CD14-positive monocyte (primary cell): ENCODE data around the gene CCDC54. TPM values are rescaled to one million over a fixed set of nuclear protein-coding genes. Genes with fewer than 3 reads are reported as not detected.

Experiments used
- DNase-seq, 3 donors: peaks; one replicate each; pipeline ENCODE4 v3.0.0-alpha.2; 2011 to 2022
- H2AFZ ChIP-seq: 2 replicates; pipeline ENCODE4 v1.6.0; 2012; ENCODE audit warnings: mild to moderate bottlenecking, low read depth, low read length, inconsistent platforms; ENCODE audit not compliant: insufficient read depth, poor library complexity, severe bottlenecking
- H3K27ac ChIP-seq, 2 donors: 1 replicate in 1 of 2; 2 replicates in 1 of 2; pipeline ENCODE4 v1.5.1; 2012 to 2013; ENCODE audit warnings: low read length in 2 of 2, control low read depth in 1 of 2, inconsistent platforms in 1 of 2, low read depth in 1 of 2, mild to moderate bottlenecking in 1 of 2
- H3K27me3 ChIP-seq, 2 donors: one replicate each; pipeline versions ENCODE4 v1.6.0 to v1.6.1; 2011 to 2013; ENCODE audit warnings: low read length in 2 of 2; ENCODE audit not compliant: control insufficient read depth in 2 of 2, insufficient read depth in 2 of 2
- H3K36me3 ChIP-seq, 2 donors: replicated peaks in 1 of 2; 1 replicate in 1 of 2; 2 replicates in 1 of 2; pipeline versions ENCODE4 v1.5.1 to v1.6.1; 2012 to 2013; ENCODE audit warnings: low read length in 2 of 2, control low read depth in 1 of 2, inconsistent platforms in 1 of 2, mild to moderate bottlenecking in 1 of 2; ENCODE audit not compliant: insufficient read depth in 2 of 2, control insufficient read depth in 1 of 2
- H3K4me1 ChIP-seq, 2 donors: 1 replicate in 1 of 2; 2 replicates in 1 of 2; pipeline versions ENCODE4 v1.5.1 to v1.6.1; 2012 to 2013; ENCODE audit warnings: low read length in 2 of 2, control low read depth in 1 of 2, inconsistent platforms in 1 of 2, mild to moderate bottlenecking in 1 of 2, moderate library complexity in 1 of 2; ENCODE audit not compliant: insufficient read depth in 2 of 2, control insufficient read depth in 1 of 2
- H3K4me2 ChIP-seq: replicated peaks from 2 replicates; pipeline ENCODE3; 2012; ENCODE audit warnings: low read length, moderate library complexity, mild to moderate bottlenecking; ENCODE audit not compliant: poor library complexity, severe bottlenecking; ENCODE audit errors: extremely low read depth
- H3K4me3 ChIP-seq, 3 experiments: fragments of 200-600 bp in 1 of 3; sonication (generic) in 1 of 3; replicated peaks in 1 of 3; 1 replicate in 2 of 3; 2 replicates in 1 of 3; pipeline ENCODE4 v1.5.1; 2011 to 2013; ENCODE audit warnings: low read length in 3 of 3, mild to moderate bottlenecking in 3 of 3, control low read depth in 2 of 3, low read depth in 2 of 3, inconsistent platforms in 1 of 3, moderate library complexity in 1 of 3
- H3K79me2 ChIP-seq: 2 replicates; pipeline ENCODE4 v1.6.0; 2012; ENCODE audit warnings: mild to moderate bottlenecking, control low read depth, inconsistent platforms, low read length, moderate library complexity; ENCODE audit not compliant: insufficient read depth
- H3K9ac ChIP-seq: 2 replicates; pipeline ENCODE4 v1.6.0; 2017; ENCODE audit warnings: low read length, mild to moderate bottlenecking; ENCODE audit not compliant: insufficient read depth, poor library complexity, severe bottlenecking
- H3K9me3 ChIP-seq, 2 donors: replicated peaks in 1 of 2; 1 replicate in 1 of 2; 2 replicates in 1 of 2; pipeline versions ENCODE4 v1.5.1 to v1.6.1; 2012 to 2013; ENCODE audit warnings: low read length in 2 of 2, control low read depth in 1 of 2; ENCODE audit not compliant: control insufficient read depth in 1 of 2, insufficient read depth in 1 of 2
- H4K20me1 ChIP-seq: 2 replicates; pipeline ENCODE4 v1.6.0; 2012; ENCODE audit warnings: mild to moderate bottlenecking, low read length, control low read depth, moderate library complexity; ENCODE audit not compliant: insufficient read depth
- H3K27ac Mint-ChIP-seq, 7 donors: one replicate each; pipeline ENCODE4 v1.8.0; 2020; ENCODE audit warnings: mild to moderate bottlenecking in 7 of 7, mixed read lengths in 7 of 7, moderate library complexity in 6 of 7, inconsistent platforms in 2 of 7
- H3K27me3 Mint-ChIP-seq, 3 donors: one replicate each; pipeline ENCODE4 v1.8.0; 2021 to 2022; ENCODE audit warnings: low read depth in 3 of 3, mild to moderate bottlenecking in 3 of 3, mixed read lengths in 3 of 3, moderate library complexity in 3 of 3, inconsistent platforms in 1 of 3
- H3K36me3 Mint-ChIP-seq, 2 donors: one replicate each; pipeline ENCODE4 v1.8.0; 2020; ENCODE audit warnings: mixed read lengths in 2 of 2, inconsistent platforms in 1 of 2, mild to moderate bottlenecking in 1 of 2
- H3K4me1 Mint-ChIP-seq: one replicate; pipeline ENCODE4 v1.8.0; 2020; ENCODE audit warnings: mild to moderate bottlenecking, mixed read lengths
- H3K4me3 Mint-ChIP-seq, 2 donors: one replicate each; pipeline ENCODE4 v1.8.0; 2020; ENCODE audit warnings: mild to moderate bottlenecking in 2 of 2, mixed read lengths in 2 of 2, moderate library complexity in 1 of 2
- H3K9me3 Mint-ChIP-seq, 7 donors: one replicate each; pipeline ENCODE4 v1.8.0; 2020 to 2022; ENCODE audit warnings: mixed read lengths in 7 of 7, mild to moderate bottlenecking in 6 of 7, moderate library complexity in 6 of 7, inconsistent platforms in 2 of 7
- CTCF ChIP-seq: fragments of 200-600 bp; IDR thresholded peaks from one replicate; pipeline ENCODE4 v1.8.0; 2022; ENCODE audit warnings: antibody characterized with exemption, mild to moderate bottlenecking
- WGBS: methylation state at CpG from one replicate; pipeline ENCODE4 v1.1.5; 2013; ENCODE audit warnings: missing lambda C conversion rate; ENCODE audit not compliant: insufficient coverage; 5-methylcytosine and 5-hydroxymethylcytosine counted together
- intact Hi-C, 2 donors: fragments of 100-400 bp; cut with micrococcal nuclease; formaldehyde crosslinking; loops; one replicate each; pipeline versions ENCODE4 v1.15.0 to v1.15.1; 2023
- polyA plus RNA-seq, 3 donors: library from polyadenylated mRNA; depleted of rRNA in 1 of 3; unstranded in 2 of 3; stranded (reverse) in 1 of 3; fragments of 300-500 nt in 2 of 3; fragments of >200 nt in 1 of 3; fragmentation: Illumina TruSeq in 2 of 3; gene quantifications; 1 replicate in 2 of 3; 2 replicates in 1 of 3; pipeline ENCODE4 v1.2.3, GENCODE V29; 2012 to 2021

Gene CCDC54
- polyA plus RNA-seq, 3 donors, result not detected

GRCh38 chr3:107408513-107408912, 31.3 kb downstream of the CCDC54 start:
- H3K4me3 ChIP-seq, result no peak overlapping the region
- H3K9me3 ChIP-seq, result peaks cover 7 to 17% of the 10 kb centered on the region in 2 donors
- no peaks in the 10 kb centered on the region for H3K36me3 ChIP-seq
- H3K27me3 ChIP-seq, result no peaks in the 10 kb centered on the region
- H3K4me1 ChIP-seq, result no peaks in the 10 kb centered on the region
- no peak for TF ChIP-seq CTCF
- no peak overlapping the region for H3K4me2 ChIP-seq
- 99% methylated on average over 5 of the region's 5 CpGs for WGBS
- no peak for DNase-seq
- no peak overlapping the region for H3K27ac Mint-ChIP-seq
- peaks cover 0 to 2% (median 0%) of the 10 kb centered on the region in 3 donors for H3K27me3 Mint-ChIP-seq
- H3K9me3 Mint-ChIP-seq, result peaks cover 9 to 23% (median 17%) of the 10 kb centered on the region in 7 donors
- H2AFZ ChIP-seq, result no peak overlapping the region
- no peak overlapping the region for H3K4me3 Mint-ChIP-seq
- H4K20me1 ChIP-seq, result no peaks in the 10 kb centered on the region
- no peak overlapping the region for H3K9ac ChIP-seq
- intact Hi-C loops, result no loop called here
- H3K27ac ChIP-seq, result no peak overlapping the region
- no peaks in the 10 kb centered on the region for H3K36me3 Mint-ChIP-seq
- no peaks in the 10 kb centered on the region for H3K79me2 ChIP-seq
- no peaks in the 10 kb centered on the region for H3K4me1 Mint-ChIP-seq

- H3K27ac Mint-ChIP-seq, result no peak overlapping the region
- no peak overlapping the region for H3K9ac ChIP-seq
- no peaks in the 10 kb centered on the region for H4K20me1 ChIP-seq
- no peak for DNase-seq
- no peaks in the 10 kb centered on the region for H3K4me1 Mint-ChIP-seq
- intact Hi-C loops, result no loop called here
- H3K36me3 Mint-ChIP-seq, result no peaks in the 10 kb centered on the region
- no peak overlapping the region for H3K27ac ChIP-seq
- H3K27me3 ChIP-seq, result no peaks in the 10 kb centered on the region
- no peak for TF ChIP-seq CTCF
- no peak overlapping the region for H3K4me3 Mint-ChIP-seq
- no peak overlapping the region for H3K4me2 ChIP-seq
- no CpG with 5 or more reads among the region's 2 CpGs for WGBS
- peaks cover 9 to 23% (median 17%) of the 10 kb centered on the region in 7 donors for H3K9me3 Mint-ChIP-seq
- H3K4me3 ChIP-seq, result no peak overlapping the region
- H3K36me3 ChIP-seq, result no peaks in the 10 kb centered on the region
- H2AFZ ChIP-seq, result no peak overlapping the region
- H3K79me2 ChIP-seq, result no peaks in the 10 kb centered on the region
- H3K27me3 Mint-ChIP-seq, result peaks cover 0 to 2% (median 0%) of the 10 kb centered on the region in 3 donors
- peaks cover 7 to 17% of the 10 kb centered on the region in 2 donors for H3K9me3 ChIP-seq
- H3K4me1 ChIP-seq, result no peaks in the 10 kb centered on the region
Observed at GRCh38 chr3:107409365-107409764, 32.1 kb downstream of the CCDC54 start.
